HG03354 (cell line): ENCODE data around the gene ZNF732.
"Not testable (repeated sequence)": the region's sequence is repeated elsewhere in the genome, so short reads cannot be mapped to it uniquely, and the experiment has no call there.

Experiments
- ATAC-seq: cut with Tn5 transposase; IDR thresholded peaks from one replicate; pipeline ENCODE4 v1.9.1; 2021; ENCODE audit warnings: mild to moderate bottlenecking; ENCODE audit not compliant: unreplicated experiment, poor library complexity, severe bottlenecking

ZNF732 gene

DNA sequence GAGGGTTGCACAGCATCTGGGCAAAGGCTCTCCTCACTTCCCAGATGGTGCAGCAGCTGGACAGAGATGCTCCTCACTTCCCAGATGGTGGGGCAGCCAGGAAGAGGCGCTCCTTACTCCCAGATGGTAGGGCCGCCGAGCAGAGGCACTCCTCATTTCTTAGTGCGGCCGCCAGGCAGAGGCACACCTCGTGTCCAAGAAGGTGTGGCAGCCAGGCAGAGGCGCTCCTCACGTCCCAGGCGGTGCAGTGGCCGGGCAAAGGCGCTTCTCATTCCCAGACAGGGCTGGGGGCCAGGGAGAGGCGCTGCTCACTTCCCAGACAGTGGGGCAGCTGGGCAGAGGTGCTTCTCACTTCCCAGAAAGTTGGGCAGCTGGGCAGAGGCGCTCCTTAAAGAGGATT, 48.8 kb downstream of the ZNF732 start:
- ATAC-seq: no peak

DNA sequence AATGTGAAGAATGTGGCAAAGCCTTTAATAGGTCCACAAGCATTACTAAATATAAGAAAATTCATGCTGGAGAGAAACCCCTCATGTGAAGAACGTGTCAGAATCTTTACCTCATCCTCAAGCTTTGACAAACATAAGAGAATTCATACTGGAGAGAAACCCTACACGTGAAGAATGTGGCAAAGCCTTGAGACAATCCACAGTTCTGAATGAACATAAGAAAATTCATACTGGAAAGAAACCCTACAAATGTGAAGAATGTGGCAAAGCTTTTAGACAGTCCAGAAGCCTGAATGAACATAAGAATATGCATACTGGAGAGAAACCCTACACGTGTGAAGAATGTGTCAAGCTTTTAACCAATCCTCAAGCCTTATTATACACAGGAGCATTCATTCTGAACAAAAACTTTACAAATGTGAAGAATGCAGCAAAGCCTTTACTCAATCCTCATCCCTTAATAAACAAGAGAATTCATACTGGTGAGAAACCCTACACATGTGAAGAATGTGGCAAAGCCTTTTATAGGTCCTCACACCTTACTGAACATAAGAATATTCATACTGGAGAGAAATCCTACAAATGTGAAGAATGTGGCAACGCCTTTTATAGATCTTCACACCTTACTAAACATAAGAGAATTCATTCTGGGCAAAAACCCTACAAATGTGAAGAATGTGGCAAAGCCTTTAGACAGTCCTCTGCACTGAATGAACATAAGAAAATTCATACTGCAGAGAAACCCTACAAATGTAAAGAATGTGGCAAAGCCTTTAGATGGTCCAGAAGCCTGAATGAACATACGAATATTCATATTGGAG, 51.1 kb downstream of the ZNF732 start:
- no peak for ATAC-seq

DNA sequence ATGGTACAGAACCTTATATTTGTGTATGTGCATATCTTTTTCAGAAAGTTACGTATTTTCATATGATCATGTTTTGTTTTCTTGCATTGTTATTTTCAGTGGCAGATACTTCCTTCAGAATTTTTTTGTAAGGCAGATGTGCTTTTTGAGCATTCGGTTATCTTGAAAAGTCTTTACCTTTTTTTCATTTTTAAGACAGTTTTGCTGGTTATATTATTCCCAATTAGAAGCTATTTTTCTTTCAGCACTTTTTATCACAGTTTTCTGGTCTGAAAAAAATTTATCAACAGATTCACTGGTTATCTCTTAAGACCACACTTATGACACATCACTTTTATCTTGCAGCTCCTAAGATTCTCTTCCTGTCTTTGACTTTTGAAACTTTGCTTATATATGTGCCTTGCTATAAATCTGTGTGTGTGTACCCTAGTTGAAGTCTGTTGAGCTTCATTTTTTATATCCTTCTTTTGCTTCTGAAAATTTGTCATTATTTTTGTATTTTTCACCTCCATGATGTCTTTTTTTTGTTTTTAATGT, 53.1 kb downstream of the ZNF732 start:
- ATAC-seq: no peak

DNA sequence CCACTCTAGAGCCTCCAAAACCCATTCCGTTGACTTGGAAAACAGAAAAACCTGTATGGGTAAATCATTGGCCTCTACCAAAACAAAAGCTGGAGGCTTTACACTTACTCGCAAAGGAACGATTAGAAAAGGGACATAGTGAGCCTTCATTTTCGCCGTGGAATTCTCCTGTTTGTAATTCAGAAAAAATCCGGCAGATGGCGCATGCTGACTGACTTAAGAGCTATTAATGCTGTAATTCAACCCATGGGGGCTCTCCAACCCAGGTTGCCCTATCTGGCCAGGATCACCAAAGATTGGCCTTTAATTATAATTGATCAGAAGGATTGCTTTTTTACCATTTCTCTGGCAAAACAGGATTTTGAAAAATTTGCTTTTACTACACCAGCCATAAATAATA, 60.8 kb downstream of the ZNF732 start:
- no peak for ATAC-seq

DNA sequence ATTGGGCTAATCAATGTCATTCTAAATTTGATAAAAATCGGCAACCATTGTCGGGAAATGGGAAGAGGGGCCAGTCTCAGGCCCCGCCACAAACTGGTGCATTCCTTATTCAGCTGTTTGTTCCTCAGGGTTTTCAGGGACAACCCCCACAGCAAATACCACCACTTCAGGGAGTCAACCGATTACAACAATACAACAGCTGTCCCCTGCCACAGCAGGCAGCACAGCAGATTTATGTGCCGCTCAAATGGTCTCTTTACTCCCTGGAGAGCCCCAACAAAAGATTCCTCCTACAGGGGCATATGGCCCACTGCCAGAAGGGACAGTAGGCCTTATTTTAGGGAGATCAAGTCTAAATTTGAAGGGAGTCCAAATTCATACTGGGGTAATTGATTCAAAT, 61.8 kb downstream of the ZNF732 start:
- ATAC-seq: no peak

DNA sequence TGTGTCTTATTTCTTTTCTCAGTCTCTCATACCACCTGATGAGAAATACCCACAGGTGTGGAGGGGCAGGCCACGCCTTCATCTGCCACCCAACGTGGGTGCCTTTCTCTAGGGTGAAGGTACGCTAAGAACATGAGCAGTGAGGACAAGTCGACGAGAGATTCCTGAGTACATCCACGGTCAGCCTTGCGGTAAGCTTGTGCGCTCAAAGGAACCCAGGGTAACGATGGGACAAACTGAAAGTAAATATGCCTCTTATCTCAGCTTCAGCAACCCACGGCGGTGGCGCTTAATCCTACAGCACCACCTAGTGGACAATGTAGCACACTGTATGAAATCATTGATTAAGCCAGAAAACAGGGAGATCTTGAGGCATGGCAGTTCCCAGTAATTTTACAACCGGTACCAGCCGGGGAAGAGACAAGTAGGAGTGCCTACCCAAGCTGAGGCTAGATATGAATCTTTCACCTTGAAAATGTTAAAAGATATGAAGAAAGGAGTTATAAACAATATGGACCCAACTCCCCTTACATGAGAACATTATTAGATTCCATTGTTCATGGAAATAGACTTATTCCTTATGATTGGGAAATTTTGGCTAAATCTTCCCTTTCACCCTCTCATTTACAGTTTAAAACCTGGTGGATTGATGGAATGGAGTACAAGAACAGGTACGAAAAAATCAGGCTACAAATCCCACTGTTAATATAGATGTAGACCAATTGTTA, 63.0 kb downstream of the ZNF732 start:
- peak; percentile 83 for ATAC-seq

DNA sequence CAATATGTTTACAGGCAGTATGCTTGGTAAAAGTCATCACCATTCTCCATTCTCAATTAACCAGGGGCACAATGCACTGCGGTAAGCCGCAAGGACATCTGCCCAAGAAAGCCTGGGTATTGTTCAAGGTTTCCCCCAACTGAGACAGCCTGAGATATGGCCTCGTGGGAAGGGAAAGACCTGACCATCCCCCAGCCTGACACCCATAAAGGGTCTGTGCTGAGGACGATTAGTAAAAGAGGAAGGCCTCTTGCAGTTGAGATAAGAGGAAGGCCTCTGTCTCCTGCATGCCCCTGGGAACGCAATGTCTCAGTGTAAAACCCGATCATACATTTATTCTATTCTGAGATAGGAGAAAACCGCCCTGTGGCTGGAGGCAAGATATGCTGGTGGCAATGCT, 63.9 kb downstream of the ZNF732 start:
- ATAC-seq: not testable (repeated sequence)

DNA sequence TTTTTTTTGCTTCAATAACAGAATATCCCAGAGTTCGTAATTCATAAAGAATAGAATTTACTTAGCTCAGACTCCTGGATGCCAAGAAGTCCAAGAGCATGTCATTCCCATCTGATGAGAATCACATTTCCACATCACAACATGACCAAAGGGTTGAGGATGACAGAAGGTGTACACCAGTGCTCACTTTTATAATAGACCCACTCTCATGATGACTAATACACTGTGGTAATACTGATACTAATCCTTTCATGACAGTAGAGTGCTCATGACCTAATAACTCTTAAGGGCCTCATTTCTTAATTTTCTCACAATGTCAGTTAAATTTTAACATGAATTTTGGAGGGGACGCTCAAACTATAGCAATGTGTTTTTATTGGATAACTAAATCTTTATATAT, 69.2 kb downstream of the ZNF732 start:
- ATAC-seq: no peak

DNA sequence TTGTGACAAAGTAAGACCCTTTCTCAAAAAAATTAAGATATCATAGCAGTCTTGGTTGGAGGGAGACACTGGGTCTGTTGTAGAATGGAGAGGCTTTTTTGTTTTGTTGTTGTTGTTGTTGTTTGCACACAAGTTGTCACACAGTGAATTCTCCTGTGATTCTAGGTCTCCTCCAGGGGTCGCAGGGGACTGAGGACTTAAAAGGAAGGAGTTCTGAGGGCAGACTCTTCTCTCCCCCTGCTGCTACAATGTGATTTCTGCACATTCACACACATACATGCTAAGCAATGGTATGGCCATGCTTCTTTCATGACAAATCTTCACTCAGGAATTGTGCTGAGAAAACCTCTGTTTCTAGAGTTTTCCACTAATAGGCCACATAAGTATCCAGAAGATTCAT, 71.1 kb downstream of the ZNF732 start:
- ATAC-seq: no peak

DNA sequence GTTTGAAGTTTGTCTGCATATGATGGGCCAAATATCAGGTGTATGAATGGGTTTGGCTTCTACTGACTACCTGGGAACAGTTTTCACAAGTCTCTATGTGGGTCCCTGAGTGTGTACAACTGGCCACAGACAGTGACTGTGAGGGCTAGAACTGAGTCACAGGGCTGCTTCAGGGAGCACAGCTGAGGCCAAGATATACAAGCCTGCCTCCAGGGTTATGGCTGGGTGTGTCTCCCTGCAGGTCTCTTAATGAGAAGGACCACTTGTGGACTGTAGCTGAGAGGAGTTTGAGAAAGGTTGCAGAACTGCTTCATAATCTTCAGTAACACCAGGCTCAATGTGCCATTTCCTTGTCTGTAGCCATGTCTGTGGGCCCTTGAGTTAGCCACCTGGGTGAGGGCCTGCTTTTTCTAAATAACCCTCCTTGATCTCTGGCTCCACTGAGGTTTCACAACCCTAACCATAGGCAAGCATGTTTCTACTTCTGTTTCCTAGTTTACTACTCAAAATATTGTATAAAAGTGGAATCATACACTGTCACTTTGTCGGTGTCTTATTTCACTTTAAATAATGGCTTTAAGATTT, 81.3 kb downstream of the ZNF732 start:
- no peak for ATAC-seq
